Loucy (cell line): ENCODE results near the gene EEFSEC.

Experiments used
- CTCF ChIP-seq: fragments of 200-600 bp; sonication (generic); conservative IDR thresholded peaks from 2 replicates; pipeline ENCODE4 v1.5.1; 2014; ENCODE audit warnings: mild to moderate bottlenecking, antibody characterized with exemption, low read length
- EZH2phosphoT487 ChIP-seq: fragments of 200-600 bp; IDR thresholded peaks from 2 replicates; pipeline ENCODE4 v1.6.1; 2018; ENCODE audit warnings: antibody characterized with exemption, mild to moderate bottlenecking, moderate library complexity, borderline replicate concordance

DNA sequence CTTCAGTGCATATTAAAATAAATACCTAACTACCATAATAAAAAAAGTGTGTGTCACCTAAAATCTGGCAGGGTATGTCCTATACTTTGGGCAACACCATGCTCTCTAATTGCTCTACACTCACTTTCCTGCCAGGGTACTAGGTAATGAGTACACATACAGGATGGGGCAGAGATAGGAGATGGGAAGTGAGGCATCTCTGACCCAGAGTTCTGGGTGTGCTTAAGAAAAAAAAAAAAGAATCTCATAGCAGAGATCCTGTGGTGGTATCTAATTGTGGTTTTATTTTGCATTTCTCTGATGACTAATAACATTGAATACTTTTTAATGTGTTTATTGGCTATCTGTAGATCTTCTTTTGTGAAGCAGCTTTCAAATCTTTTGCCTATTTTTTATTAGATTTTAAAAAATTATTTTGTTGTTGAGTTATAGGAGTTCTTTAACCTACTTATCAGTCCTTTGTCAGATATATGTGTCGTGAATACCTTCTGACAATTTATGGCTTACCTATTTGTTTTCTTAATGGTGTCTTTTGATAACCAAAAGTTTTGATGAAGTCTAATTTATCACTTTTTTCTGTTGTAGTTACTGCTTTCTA lies 48.0 kb downstream of the EEFSEC start:
- TF ChIP-seq CTCF = no peak
- no peak for TF ChIP-seq EZH2phosphoT487
